GM10266 (cell line): ENCODE data around the gene RASAL2.

Experiments
- DNase-seq: peaks from one replicate; pipeline ENCODE4 v3.0.0; 2012; ENCODE audit errors: extremely low spot score
- CTCF ChIP-seq: IDR thresholded peaks from 2 replicates; pipeline ENCODE4 v1.5.1; 2012; ENCODE audit warnings: mild to moderate bottlenecking, low read depth; ENCODE audit not compliant: control insufficient read depth, insufficient read depth; ENCODE audit errors: missing control alignments

RASAL2 gene

GRCh38 chr1:178417858-178418257, 324.0 kb downstream of the RASAL2 start:
- no peak for DNase-seq
- TF ChIP-seq CTCF: no peak

GRCh38 chr1:178418284-178418955, 324.5 kb downstream of the RASAL2 start:
- DNase-seq: no peak
- no peak for TF ChIP-seq CTCF

GRCh38 chr1:178434360-178434759, 340.5 kb downstream of the RASAL2 start:
- no peak for TF ChIP-seq CTCF
- no peak for DNase-seq

GRCh38 chr1:178434899-178435435, 341.1 kb downstream of the RASAL2 start:
- DNase-seq: no peak
- no peak for TF ChIP-seq CTCF

- no peak for DNase-seq
- no peak for TF ChIP-seq CTCF
These were observed 343.0 kb downstream of the RASAL2 start for GRCh38 chr1:178436899-178437298.

GRCh38 chr1:178438432-178438831, 344.5 kb downstream of the RASAL2 start:
- no peak for TF ChIP-seq CTCF
- no peak for DNase-seq

- no peak for DNase-seq
These were observed 349.0 kb downstream of the RASAL2 start for GRCh38 chr1:178442925-178443324.

More at GRCh38 chr1:178442925-178443324, 349.0 kb downstream of the RASAL2 start:
- TF ChIP-seq CTCF: no peak
